H54 (cell line): ENCODE data around the gene CFTR.
A peak's percentile ranks its signal among the peaks of the same experiment; 100 is the strongest.

Experiments
- DNase-seq: peaks from one replicate; pipeline ENCODE4 v3.0.0; 2011; ENCODE audit warnings: low spot score, mixed read lengths; ENCODE audit not compliant: insufficient read length
- FAIRE-seq: peaks from 3 replicates; lab custom pipeline; 2011; peaks lifted over from hg19 to GRCh38; lab: Jason Lieb, UNC
- POLR2A ChIP-seq: IDR thresholded peaks from 2 replicates; pipeline ENCODE4 v1.6.1; 2011; ENCODE audit warnings: low read depth, mild to moderate bottlenecking, low read length

The CFTR gene

GRCh38 chr7:117623606-117624005, 143.8 kb downstream of the CFTR start:
- no peak for DNase-seq
- FAIRE-seq = no peak
- TF ChIP-seq POLR2A = no peak

GRCh38 chr7:117630501-117630900, 150.7 kb downstream of the CFTR start:
- no peak for FAIRE-seq
- no peak for TF ChIP-seq POLR2A
- no peak for DNase-seq

- no peak for DNase-seq
- no peak for TF ChIP-seq POLR2A
- FAIRE-seq = no peak
Observed at GRCh38 chr7:117630907-117631564, 151.2 kb downstream of the CFTR start.

GRCh38 chr7:117631652-117632051, 151.8 kb downstream of the CFTR start:
- TF ChIP-seq POLR2A = no peak
- no peak for DNase-seq
- FAIRE-seq = no peak

GRCh38 chr7:117637937-117638336, 158.1 kb downstream of the CFTR start:
- TF ChIP-seq POLR2A = no peak
- no peak for FAIRE-seq
- DNase-seq = no peak

GRCh38 chr7:117639966-117640365, 160.1 kb downstream of the CFTR start:
- no peak for TF ChIP-seq POLR2A
- DNase-seq (no peak), FAIRE-seq (no peak)

- no peak for TF ChIP-seq POLR2A
- DNase-seq = no peak
- FAIRE-seq = no peak
Observed at GRCh38 chr7:117640465-117640864, 160.6 kb downstream of the CFTR start.

- FAIRE-seq (peak; percentile 36), DNase-seq (no peak)
- no peak for TF ChIP-seq POLR2A
Observed at GRCh38 chr7:117645481-117646165, 165.8 kb downstream of the CFTR start.

GRCh38 chr7:117648203-117648866, 168.5 kb downstream of the CFTR start:
- DNase-seq = no peak
- no peak for TF ChIP-seq POLR2A
- FAIRE-seq = no peak

- DNase-seq (no peak), FAIRE-seq (no peak)
- no peak for TF ChIP-seq POLR2A
Observed at GRCh38 chr7:117652943-117653680, 173.3 kb downstream of the CFTR start.

GRCh38 chr7:117654780-117655179, 175.0 kb downstream of the CFTR start:
- FAIRE-seq (no peak), DNase-seq (no peak)
- TF ChIP-seq POLR2A = no peak

GRCh38 chr7:117656806-117657205, 177.0 kb downstream of the CFTR start:
- no peak for TF ChIP-seq POLR2A
- FAIRE-seq = no peak
- no peak for DNase-seq

- DNase-seq (no peak), FAIRE-seq (no peak)
- no peak for TF ChIP-seq POLR2A
Observed at GRCh38 chr7:117659531-117660011, 179.7 kb downstream of the CFTR start.

GRCh38 chr7:117661328-117661727, 181.5 kb downstream of the CFTR start:
- TF ChIP-seq POLR2A = no peak
- DNase-seq (no peak), FAIRE-seq (no peak)
